GM18526 (cell line): ENCODE measurements around the gene MRPL30.

ENCODE experiments used
- POLR2A ChIP-seq: IDR thresholded peaks from 3 replicates; pipeline ENCODE4 v1.6.1; 2011; ENCODE audit not compliant: insufficient read length; ENCODE audit errors: extremely low read depth

The MRPL30 gene

GRCh38 chr2:99166218-99166617 lies 14.8 kb upstream of the MRPL30 start:
- TF ChIP-seq POLR2A: no peak

GRCh38 chr2:99169534-99169933 lies 11.4 kb upstream of the MRPL30 start:
- no peak for TF ChIP-seq POLR2A

DNA sequence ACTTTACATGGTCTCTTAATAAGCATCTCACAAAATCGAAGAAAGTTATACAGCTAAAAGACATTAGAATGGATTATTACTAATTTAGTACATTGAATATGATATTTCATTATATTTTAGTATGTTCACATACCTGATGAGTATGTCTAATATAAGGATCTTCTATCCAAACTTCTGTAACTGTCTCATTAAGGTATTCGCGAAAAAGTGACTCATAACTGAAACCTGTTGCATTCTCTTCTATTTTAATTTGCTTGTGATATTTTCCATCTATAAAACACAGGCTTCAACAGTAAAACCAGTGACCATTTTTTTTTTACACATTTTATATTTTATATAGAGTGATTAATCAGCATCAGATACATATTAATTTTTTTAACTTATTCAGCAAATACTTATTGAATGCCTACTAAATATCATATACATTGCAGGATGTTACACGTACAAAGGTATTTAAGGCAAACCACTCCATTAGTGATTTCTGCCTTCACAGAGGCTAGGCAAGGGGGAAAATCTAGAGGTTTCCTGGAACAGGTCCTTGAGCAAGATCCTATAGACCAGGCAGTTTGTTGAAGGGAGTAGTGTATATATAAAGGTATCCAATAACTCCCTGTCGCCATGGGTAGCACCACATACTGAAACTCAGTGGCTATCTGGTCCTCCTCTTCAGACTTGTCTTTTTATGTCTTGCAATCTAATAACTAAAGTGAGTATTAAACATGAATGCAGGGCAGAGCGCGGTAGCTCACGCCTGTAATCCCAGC lies 9.4 kb upstream of the MRPL30 start:
- TF ChIP-seq POLR2A: no peak

DNA sequence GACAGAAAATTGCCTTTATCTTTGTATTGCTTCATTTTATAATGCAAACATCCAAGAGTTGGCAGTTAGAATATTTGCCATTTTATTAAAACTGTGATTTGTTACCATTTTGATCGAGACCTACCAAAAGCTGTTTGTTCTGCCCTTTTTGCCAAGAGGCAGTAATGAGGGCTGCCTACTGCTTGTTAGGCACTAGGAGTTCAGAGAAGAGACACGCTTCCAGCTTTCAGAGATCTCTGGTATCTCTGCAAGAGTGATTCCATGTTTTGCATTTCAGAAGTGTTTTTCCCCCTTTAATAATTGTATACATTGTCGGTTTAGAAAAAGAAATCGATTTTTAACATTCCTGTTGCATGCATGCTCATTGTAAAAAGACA lies 628 bp downstream of the MRPL30 start:
- TF ChIP-seq POLR2A: no peak

DNA sequence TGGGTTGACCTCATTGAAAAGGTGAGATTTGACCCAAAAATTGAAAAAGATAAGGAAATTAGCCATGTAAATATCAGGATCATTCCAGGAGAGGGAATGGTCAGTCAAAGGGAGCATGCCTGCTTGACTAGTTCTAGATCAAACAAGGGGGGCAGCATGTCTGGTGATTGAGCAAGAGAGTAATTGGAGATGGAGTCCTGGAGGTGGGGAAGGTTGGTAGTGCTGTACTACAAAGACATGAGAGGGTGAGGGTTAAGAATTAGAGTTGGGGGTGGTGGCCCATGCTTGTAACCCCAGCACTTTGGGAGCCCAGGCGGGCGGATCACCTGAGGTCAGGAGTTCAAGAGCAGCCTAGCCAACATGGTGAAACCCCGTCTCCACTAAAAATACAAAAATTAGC lies 2.0 kb downstream of the MRPL30 start:
- no peak for TF ChIP-seq POLR2A

GRCh38 chr2:99184811-99185210 lies 3.8 kb downstream of the MRPL30 start:
- TF ChIP-seq POLR2A: no peak

DNA sequence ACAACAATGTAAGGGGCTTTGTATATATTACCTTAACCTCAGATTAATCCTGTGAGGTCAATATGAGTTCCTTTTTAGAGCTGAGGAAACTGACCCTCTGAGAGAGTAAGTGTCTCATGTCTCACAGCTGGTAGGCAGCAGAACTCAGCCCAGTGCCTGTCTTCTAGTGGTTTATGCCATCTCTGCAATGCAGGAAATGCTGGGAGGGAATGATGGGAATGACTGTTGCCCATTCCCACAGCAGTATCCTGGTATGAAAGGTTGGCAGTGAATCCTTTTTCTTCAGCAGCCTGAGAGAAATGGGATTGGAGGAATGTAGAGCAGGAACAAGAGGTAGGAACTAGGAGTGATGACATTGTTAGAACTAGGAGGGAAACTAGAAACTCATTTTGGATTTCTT lies 6.0 kb downstream of the MRPL30 start:
- no peak for TF ChIP-seq POLR2A

DNA sequence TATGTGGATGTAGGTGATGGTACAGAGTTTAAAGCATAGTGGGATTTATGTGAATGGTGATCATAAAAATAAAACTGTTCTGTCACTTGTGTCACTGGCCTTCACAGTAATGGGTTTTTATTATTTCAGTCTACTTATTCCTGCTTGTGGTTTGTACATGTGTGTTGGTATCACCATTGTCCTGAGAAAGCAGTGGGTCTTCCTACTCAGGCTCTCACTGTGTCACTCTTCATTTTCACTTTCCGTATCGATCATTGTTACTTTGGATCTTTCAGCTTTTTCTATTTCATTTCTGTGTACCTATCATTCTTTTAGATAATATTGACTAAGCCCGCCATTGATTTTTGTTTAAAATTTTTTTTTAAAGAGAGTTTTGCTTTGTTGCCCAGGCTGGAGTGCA lies 7.4 kb downstream of the MRPL30 start:
- no peak for TF ChIP-seq POLR2A

GRCh38 chr2:99190548-99190947 lies 9.6 kb downstream of the MRPL30 start:
- TF ChIP-seq POLR2A: no peak

DNA sequence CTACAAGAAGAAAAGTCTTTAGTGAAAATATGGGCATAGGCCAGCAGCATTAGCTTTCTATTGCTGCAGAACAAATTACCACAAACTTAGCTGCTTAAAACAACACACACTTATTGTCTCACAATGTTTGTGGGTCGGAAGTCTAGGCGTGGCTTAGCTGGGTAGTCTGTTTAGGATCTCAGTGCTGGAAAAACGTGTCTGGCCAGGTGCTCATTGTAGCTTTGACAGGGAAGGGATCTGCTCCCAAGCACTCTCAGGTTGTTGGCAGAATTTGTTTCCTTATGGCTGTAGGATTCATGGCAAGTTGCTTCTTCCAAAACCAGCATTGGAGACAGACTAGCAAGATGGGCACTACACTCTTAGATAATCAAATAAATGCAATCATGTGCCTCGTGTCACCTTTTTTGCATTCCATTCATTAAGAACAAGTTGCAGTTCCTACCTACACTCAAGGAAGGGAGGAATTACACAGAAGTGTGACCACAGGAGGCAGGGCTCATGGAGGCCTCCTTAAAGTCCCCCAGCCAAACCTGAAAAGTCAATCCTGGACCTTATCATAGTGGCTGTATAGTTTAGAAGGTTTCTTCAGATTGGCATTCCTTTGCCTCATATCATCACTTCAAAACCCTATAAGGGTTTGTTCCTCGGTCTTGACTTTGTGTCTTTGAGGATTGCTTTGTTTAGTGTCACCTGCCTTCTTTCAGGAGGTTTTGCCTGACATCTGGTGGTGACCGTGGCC lies 17.3 kb downstream of the MRPL30 start:
- no peak for TF ChIP-seq POLR2A

- TF ChIP-seq POLR2A: no peak
These were observed 19.3 kb downstream of the MRPL30 start for GRCh38 chr2:99200076-99200800.

GRCh38 chr2:99201959-99202678 lies 21.1 kb downstream of the MRPL30 start:
- TF ChIP-seq POLR2A: no peak

DNA sequence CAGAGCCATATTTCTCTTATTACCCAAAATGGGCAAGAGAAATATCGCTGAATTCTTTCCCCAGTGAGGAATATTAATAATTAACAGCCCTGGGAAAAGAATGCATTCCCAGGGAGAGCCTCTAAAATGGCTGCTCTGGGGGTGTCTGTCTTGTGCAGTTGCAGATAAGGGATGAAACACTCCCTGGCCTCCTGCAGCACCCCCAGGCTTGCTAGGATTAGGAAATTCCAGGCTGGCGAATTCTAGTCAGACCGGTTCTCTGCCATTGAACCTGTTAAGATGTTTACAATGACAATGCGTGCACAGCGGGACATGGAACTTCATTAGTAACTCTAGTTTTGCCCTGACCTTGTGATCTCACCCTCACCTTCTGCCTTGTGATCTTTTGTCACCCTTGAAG lies 24.5 kb downstream of the MRPL30 start:
- TF ChIP-seq POLR2A: no peak

GRCh38 chr2:99216096-99216495 lies 35.1 kb downstream of the MRPL30 start:
- TF ChIP-seq POLR2A: no peak

- TF ChIP-seq POLR2A: no peak
These were observed 37.0 kb downstream of the MRPL30 start for GRCh38 chr2:99217929-99218501.
